Measurements from ENCODE around the gene CPVL.

CPVL gene

GRCh38 chr7:28977881-28978280, 168.5 kb downstream of the CPVL start:
- DNase-seq (ENCODE audit: low read depth, low spot score), result no peak

GRCh38 chr7:28976022-28976421, 170.3 kb downstream of the CPVL start:
- DNase-seq (ENCODE audit: low read depth, low spot score), result no peak

DNA sequence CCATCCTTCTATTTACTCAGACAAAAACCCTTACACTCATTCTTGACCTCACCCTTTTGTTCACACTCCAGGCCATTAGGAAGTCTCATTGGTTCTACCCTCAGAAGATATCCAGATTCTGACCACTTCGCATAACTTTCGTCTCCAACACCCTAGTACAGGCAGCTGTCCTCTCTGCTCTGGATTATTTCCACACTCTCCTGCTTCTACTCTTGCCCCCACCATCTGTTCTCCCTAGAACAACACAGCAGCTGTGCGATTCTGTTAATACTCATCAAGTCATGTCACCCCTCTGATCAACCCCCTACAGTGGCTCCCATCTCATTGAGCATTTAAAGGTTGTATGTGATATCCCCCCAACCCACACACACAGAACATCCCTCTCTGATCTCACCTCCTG, 172.7 kb downstream of the CPVL start:
- no peak for DNase-seq (ENCODE audit: low read depth, low spot score)

DNA sequence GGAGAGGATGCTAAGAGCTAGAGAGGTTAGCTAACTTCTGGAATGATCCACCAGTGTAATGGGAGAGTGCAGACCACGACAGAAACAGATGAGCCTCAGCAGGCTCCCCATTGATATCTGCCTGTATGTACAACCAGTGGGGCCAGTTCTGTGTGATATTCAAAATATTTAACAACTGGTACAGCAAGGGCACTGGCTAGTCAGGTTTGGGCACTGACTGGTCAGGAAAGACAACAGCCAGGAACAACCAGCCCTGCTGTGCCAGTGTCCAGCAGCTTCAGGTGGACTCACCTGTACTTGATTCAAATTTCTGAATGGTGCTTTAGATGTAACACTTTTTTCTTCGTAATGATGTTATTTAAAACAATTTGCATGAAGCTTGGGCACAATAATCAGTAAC, 182.3 kb downstream of the CPVL start:
- DNase-seq (ENCODE audit: low read depth, low spot score), result no peak

DNA sequence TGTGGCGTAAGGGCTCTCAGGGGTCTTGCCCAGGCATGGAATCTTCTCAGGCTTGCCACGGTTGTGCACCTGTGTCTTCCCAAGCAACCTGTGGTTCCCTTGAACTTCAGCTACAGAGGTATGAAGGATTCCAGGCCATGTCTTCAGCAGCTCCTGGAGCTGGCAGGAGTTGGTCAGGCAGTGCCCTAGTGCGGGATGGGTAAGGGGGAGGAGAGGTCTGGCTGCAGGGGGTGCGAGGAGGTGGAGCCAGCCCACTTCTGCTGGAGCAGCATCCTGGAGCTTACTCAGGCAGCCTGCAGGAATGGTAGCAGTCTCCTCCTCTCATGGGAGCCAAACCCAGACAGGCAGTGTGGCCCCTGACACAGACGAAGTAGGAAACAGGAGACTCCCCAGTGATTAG, 184.4 kb downstream of the CPVL start:
- DNase-seq (ENCODE audit: low read depth, low spot score), result no peak

- DNase-seq (ENCODE audit: low read depth, low spot score), result no peak
Observed at GRCh38 chr7:28960071-28960840, 186.1 kb downstream of the CPVL start.

DNA sequence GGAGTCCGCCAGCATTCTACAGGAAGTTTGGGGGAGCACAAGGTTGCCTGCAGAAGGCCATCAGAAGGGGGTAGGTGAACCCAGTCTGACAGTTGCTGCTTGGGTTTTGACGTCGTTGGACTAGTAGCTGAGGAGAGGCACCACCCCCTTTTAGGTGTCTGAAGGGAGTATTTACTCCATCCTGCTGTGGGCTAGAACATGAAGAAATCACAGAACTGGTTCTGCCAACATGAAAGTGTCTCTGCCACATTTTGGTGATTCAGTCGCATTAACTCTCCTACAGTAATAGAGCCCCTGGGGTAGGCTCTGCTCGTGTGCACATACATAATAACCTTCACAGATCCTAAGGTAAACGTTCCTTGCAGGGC, 187.4 kb downstream of the CPVL start:
- DNase-seq (ENCODE audit: low read depth, low spot score), result no peak

DNA sequence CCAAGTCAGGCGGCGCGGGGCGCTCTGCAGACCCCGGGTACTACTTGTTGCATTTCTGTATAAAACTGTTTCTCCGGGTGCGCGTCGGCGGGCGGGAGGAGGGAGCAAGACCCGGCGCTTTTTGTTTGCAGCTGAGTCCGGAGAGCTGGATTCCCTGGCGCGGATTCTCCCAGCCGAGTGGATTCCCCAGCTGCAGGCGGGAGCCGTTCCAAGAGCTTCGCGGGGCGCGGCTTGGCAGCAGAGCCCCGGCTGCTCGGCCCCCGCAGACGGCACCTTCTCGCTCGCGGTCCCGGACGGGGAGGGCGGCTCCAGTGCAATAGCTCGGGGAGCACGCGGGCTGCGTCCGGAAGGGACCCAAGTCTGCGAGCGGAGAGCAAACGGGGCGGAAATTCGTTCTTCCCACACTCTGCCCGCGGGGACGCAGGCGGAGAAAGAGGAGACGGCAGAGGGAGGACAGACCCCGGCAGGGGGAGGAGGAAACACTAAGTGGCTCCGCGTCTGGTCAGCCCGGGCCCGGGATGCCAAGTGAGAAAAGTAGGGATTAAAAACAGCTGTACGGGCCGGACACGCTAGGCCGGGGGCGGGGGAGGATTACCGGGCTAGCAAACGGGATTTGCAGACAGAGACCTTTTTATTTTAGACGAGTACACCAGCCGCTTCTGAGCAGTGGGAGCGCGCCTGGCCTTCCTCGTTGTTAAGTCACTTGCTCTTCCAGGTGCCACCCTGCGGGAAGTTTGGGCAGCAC, 187.9 kb downstream of the CPVL start, which contains the start of gene TRIL:
TRIL (minus strand) TSS at position 96 of the 745 bp plus-strand sequence. CDS start 284 bp downstream, outside the sequence.
- DNase-seq (ENCODE audit: low read depth, low spot score), result no peak

DNA sequence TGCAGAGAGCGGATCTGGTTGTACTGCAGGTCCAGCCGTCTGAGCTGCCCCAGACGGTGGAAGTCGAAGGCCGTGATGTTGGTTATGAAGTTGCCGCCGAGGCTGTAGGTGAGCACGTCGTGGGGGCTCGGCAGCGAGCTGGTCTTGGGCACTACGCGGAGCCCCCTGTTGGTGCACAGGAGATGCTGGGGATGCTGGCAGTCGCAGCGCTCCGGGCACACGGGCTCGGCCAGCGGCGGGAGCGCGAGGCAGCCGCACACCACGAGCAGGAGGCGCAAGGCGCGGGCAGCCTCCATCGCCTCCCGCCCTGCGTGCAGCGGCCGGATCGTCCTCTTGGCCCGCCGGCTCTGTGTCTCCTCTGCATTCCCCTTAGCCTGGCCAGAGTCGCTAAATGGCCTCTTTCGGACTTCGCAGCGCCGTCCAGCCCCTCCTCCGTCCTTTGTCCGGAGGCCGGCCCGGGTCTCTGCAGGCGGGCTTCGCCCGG, 188.5 kb downstream of the CPVL start:
- DNase-seq (ENCODE audit: low read depth, low spot score), result no peak

DNA sequence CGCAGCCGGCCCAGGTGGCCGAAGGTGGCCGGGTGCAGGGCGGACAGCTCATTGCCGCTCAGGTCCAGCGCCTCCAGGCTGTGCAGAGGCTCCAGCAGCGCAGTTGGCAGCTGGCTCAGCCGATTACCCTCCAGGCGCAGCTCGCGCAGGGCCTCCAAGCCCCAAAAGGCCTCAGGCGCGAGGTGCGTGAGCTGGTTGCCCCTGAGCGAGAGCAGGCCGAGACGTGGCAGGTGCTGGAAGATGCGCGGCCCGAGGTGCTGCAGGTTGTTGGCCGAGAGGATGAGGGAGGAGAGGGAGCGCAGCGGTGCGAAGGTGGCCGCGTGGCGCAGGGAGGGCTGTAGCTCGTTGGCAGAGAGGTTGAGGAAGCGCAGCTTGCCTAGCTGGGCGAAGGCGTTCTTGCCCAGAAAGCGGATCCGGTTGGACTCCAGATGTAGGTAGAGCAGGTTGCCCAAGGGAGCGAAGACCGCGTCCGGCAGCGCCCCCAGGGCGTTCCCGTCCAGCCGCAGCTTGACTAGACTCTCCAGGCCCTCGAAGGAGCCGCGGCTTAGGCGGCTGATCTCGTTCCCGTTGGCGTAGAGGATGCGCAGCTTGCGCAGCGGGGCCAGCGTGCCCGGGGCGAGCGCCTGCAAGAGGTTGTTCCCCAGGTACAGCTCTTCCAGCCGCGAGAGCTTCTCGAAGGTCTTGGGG, 189.1 kb downstream of the CPVL start:
- no peak for DNase-seq (ENCODE audit: low read depth, low spot score)

DNA sequence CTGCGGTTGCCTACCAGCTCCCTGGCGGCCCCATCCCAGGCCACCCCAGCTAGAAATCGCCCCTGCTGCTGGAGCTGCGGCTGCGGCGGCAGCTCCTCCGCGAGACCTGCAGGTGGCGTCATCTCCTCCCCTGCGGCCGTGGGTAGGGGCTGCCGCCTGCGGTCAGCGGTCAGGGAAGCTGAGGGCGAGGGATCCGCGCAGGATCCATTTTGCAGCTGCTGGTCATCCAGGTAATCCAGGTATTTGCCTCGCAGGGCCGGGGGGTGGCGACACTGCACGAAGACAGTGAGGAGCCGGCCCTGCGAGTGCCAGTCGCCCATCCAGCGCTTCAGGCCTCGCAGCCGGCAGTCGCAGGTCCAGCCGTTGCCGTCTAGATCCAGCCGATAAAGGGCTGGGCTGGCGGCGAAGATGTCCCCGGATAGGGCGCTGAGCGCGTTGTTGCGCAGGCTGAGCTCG, 189.7 kb downstream of the CPVL start:
- DNase-seq (ENCODE audit: low read depth, low spot score), result no peak

GRCh38 chr7:28955718-28956607, 190.4 kb downstream of the CPVL start:
- no peak for DNase-seq (ENCODE audit: low read depth, low spot score)

DNA sequence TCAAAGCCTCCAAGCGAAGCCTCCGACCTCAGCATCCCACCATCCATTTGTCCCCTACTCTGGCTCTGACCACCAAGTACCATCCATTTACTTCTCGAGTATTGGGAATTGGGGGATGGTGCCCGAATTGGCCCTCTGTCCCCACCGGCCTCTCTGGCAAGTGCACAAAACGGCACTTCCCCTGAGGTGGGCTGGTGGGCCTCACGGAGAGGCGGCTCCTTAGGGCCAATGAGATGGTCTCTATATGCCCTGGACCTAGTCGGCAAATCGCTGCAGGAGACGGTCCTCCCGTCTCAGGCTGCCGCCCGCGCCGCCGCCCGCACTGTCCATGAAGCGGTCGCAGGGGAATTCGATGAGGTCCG, 191.0 kb downstream of the CPVL start:
- no peak for DNase-seq (ENCODE audit: low read depth, low spot score)

DNA sequence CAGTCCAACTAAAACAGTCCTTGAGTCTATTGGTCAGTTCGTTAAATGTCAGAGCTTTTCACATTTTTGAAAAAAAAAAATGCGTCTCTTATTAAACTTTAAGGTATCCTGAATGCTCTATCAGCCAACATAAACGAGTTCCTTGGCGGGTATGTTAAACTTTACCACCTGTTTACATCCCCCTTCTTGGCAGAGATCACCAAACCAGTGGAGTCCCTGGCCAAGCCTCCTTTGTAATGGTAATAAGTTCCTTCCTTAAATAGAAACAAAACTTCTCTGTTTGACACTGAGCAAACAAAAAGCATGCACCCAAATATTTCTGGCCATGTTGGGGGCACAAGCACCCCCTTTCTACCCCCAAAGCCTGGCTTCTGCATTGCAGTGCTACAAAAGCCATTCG, 191.4 kb downstream of the CPVL start:
- DNase-seq (ENCODE audit: low read depth, low spot score), result no peak

- no peak for DNase-seq (ENCODE audit: low read depth, low spot score)
Observed at GRCh38 chr7:28954471-28954870, 191.9 kb downstream of the CPVL start.

GRCh38 chr7:28953633-28954032, 192.7 kb downstream of the CPVL start:
- DNase-seq (ENCODE audit: low read depth, low spot score), result no peak
